22Rv1 (cell line): ENCODE results near the gene TRIO.

Experiments used
- H3K27ac ChIP-seq: fragments of 450-650 bp; 2 replicates; pipeline ENCODE4 v1.5.1; 2017
- ZFX ChIP-seq: fragments of 450-650 bp; IDR thresholded peaks from 2 replicates; pipeline ENCODE4 v1.6.1; 2017; ENCODE audit warnings: antibody characterized with exemption, borderline replicate concordance
- TF ChIP-seq, protein P1 (sequence below): fragments of 450-650 bp; IDR thresholded peaks from 2 replicates; pipeline ENCODE4 v1.5.1; 2017; ENCODE audit warnings: mild to moderate bottlenecking

The TRIO gene

DNA sequence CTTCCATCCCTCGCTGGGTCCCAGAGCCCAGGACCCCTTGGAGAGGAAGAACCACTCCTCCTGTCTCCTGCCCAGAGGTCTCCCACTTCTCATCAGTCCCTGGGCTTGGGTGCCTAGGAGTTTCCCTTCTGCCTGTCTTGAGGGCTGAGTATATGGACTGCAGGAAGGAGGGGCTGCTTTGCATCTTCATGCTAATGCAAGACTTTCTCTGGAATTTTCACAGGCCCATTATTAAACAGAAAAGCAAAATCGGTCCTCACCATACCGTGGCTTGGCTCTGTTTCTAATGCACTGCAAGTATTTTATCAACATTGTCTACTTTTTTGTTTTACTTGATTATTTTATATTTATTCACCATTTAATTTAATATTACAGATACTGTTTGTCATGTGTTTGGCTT lies 34.5 kb downstream of the TRIO start:
- no peak for TF ChIP-seq ZFX
- TF ChIP-seq, protein P1, sequence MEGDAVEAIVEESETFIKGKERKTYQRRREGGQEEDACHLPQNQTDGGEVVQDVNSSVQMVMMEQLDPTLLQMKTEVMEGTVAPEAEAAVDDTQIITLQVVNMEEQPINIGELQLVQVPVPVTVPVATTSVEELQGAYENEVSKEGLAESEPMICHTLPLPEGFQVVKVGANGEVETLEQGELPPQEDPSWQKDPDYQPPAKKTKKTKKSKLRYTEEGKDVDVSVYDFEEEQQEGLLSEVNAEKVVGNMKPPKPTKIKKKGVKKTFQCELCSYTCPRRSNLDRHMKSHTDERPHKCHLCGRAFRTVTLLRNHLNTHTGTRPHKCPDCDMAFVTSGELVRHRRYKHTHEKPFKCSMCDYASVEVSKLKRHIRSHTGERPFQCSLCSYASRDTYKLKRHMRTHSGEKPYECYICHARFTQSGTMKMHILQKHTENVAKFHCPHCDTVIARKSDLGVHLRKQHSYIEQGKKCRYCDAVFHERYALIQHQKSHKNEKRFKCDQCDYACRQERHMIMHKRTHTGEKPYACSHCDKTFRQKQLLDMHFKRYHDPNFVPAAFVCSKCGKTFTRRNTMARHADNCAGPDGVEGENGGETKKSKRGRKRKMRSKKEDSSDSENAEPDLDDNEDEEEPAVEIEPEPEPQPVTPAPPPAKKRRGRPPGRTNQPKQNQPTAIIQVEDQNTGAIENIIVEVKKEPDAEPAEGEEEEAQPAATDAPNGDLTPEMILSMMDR = no peak

DNA sequence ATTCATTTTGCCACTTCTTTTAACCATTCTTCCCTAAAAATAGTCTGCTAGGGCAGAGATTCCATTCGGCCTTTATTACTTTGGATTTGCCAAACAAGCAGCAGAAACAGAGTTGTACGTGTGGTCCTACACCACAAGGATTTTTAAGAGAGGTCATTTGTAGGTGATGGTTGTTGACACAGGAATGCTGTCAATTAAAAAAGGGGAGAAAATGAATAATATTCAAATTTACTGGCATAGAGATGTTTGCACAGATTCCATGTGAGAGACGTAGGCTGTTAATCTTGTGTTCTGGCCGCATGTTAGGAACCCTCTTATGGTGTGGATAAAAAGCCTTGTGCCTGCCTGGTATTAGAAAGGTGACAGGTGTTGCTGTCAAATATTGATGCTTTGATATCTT lies 34.9 kb downstream of the TRIO start:
- TF ChIP-seq, protein P1 = no peak
- no peak for TF ChIP-seq ZFX
- no peak overlapping the region for H3K27ac ChIP-seq

More for the DNA sequence above, 34.5 kb downstream of the TRIO start:
- H3K27ac ChIP-seq = no peak overlapping the region

DNA sequence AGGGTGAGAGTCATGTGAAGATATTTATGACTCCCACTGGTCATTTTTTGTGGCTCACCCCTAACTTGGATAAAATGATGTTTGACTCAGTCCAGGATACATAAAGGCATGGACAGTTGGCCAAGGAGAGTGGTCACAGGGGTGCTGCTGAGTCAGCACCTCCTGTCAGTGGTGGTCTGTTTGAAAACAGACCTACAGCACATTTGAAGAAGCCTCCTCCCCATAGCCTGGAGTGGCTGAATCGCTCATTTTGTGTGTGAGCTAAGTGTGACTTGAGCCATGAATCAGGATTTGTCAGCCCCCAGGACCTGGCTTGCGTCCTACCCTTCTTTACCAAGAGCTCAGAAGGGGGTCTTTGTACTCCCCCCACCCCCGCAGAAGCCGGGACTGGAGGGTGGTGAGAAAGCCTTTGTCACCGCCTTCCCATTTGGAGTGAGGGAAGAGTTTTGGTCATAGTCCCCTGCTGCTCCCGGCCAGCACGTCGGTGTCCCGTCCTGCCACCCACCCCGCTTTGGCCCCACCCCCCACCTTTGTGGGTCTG lies 35.6 kb downstream of the TRIO start:
- no peak overlapping the region for H3K27ac ChIP-seq

DNA sequence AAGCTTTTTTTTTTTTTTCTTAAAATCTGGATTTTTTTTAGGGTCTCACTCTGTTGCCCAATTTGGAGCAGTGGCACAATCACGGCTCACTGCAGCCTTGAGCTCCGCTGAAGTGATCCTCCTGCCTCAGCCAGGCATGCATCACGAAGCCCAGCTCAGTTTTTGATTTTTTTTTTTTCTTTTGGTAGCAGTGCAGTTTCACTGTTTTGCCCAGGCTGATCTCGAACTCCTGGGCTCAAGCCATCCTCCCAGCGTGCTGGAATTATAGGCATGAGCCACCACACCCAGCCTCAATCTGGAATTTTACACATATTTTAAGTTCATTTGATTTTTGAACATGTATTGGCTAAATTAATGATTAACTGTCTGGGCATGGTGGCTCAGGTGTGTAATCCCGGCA lies 36.3 kb downstream of the TRIO start:
- H3K27ac ChIP-seq = no peak overlapping the region
- TF ChIP-seq, protein P1 = no peak
- TF ChIP-seq ZFX = no peak

More for the DNA sequence above, 35.6 kb downstream of the TRIO start:
- TF ChIP-seq, protein P1 = no peak
- no peak for TF ChIP-seq ZFX

DNA sequence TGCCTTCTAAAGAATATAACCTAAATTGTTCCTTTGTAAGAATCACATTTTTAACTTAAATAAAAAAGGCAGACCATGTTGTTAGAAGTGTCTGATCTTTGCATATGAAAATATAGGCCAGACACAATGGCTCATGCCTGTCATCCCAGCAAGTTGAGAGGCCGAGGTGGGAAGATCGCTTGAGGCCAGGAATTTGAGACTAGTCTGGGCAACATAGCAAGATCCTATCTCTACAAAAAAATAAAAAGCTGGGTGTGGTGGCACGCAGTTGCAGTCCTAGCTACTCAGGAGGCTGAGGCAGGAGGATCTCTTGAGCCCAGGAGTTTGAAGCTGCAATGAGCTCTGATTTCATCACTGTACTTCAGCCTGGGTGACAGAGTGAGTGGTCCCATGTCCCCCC lies 37.3 kb downstream of the TRIO start:
- TF ChIP-seq, protein P1 = no peak
- TF ChIP-seq ZFX = no peak
- no peak overlapping the region for H3K27ac ChIP-seq

DNA sequence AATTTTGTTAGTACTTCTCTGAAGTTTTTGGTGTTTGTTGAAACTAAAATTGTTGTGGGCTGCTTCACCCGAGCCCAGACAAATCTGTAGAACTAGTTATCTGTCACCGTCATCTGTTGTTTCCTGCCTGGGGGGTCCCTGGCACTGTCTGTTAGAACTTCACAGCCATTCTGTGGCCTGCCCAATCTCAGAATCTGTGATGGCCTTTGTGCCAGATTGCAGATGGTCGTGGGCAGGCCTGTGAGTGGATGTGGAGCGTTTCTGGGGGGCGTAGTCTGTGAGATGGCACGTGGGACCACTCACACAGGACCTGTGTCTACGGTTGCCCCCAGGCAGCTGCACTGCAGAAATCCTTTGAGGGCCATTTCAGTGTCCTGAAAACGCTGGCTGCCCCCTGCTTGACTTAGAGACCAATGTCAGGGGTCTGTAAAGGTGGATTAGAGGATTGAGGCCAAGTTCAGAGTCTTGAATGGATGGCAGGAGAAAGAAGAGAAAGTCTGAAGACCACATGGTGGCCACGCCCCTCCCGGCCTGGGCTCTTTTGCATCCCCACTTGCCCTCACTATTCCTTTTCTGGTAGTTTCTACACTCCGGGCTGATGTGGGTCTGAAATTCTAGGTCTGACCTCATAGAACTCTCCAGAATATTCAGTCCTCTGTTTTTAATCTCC lies 38.3 kb downstream of the TRIO start:
- no peak overlapping the region for H3K27ac ChIP-seq

DNA sequence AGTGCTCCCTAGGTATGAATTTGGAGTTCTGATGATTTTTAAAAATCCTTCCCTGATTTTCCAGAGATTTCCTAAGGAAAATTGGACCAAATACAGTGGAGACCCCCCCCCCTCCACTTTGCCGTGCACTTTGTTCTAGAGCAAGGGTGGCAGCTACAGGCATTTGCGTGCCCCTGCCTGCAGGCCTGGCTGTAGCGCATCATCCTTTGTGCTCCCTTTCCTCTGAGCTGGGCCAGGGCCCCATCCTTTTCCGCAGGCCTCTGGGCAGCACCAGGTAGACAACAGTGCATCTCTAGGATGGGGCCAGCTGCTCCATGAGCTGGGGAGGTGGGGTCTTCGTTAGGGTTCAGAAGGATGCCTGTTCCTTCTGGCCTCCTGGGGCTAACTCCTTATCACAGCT lies 39.6 kb downstream of the TRIO start:
- TF ChIP-seq, protein P1 = no peak
- TF ChIP-seq ZFX = no peak
- H3K27ac ChIP-seq = no peak overlapping the region

More for the DNA sequence above, 38.3 kb downstream of the TRIO start:
- TF ChIP-seq, protein P1 = no peak
- no peak for TF ChIP-seq ZFX
